Measurements from ENCODE around the gene RNF150. TPM values are rescaled to one million over a fixed set of nuclear protein-coding genes. Genes with fewer than 3 reads are reported as not detected.

RNF150 gene
- total RNA-seq, 1 donor from 2014 or later, result 5.8 TPM

DNA sequence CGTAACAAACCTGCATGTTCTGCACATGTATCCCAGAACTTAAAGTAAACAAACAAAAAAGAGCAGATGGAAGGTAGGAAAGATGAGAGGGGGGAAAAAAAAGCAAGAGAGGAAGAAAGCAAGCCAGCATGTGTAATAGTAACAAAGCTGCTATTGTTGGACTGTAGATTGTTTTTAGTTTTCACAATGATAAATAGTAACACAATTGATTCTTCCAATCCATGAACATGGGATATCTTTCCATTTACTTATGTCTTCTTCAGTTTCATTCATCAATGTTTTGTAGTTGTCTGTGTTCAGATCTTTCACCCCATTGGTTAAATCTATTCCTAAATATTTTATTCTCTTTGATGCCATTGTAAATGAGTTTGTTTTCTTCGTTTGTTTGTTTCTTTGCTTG lies 292.1 kb downstream of the RNF150 start:
- Mint-ChIP-seq H3K4me3 (ENCODE audit: unreplicated experiment) (no peak overlapping the region), H3K27ac (ENCODE audit: unreplicated experiment) (no peak overlapping the region), H3K4me1 (ENCODE audit: unreplicated experiment) (peaks cover 9% of the 10 kb centered on the region), H3K36me3 (ENCODE audit: low read depth, unreplicated experiment) (no peaks in the 10 kb centered on the region), H3K9me3 (ENCODE audit: unreplicated experiment) (no peaks in the 10 kb centered on the region), H3K27me3 (ENCODE audit: unreplicated experiment) (peaks cover 2% of the 10 kb centered on the region)
- DNase-seq (ENCODE audit: low spot score), result no peak
- TF ChIP-seq, protein P1, sequence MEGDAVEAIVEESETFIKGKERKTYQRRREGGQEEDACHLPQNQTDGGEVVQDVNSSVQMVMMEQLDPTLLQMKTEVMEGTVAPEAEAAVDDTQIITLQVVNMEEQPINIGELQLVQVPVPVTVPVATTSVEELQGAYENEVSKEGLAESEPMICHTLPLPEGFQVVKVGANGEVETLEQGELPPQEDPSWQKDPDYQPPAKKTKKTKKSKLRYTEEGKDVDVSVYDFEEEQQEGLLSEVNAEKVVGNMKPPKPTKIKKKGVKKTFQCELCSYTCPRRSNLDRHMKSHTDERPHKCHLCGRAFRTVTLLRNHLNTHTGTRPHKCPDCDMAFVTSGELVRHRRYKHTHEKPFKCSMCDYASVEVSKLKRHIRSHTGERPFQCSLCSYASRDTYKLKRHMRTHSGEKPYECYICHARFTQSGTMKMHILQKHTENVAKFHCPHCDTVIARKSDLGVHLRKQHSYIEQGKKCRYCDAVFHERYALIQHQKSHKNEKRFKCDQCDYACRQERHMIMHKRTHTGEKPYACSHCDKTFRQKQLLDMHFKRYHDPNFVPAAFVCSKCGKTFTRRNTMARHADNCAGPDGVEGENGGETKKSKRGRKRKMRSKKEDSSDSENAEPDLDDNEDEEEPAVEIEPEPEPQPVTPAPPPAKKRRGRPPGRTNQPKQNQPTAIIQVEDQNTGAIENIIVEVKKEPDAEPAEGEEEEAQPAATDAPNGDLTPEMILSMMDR (IDR thresholded peaks at IDR 0.05; ENCODE audit: unreplicated experiment), result no peak

DNA sequence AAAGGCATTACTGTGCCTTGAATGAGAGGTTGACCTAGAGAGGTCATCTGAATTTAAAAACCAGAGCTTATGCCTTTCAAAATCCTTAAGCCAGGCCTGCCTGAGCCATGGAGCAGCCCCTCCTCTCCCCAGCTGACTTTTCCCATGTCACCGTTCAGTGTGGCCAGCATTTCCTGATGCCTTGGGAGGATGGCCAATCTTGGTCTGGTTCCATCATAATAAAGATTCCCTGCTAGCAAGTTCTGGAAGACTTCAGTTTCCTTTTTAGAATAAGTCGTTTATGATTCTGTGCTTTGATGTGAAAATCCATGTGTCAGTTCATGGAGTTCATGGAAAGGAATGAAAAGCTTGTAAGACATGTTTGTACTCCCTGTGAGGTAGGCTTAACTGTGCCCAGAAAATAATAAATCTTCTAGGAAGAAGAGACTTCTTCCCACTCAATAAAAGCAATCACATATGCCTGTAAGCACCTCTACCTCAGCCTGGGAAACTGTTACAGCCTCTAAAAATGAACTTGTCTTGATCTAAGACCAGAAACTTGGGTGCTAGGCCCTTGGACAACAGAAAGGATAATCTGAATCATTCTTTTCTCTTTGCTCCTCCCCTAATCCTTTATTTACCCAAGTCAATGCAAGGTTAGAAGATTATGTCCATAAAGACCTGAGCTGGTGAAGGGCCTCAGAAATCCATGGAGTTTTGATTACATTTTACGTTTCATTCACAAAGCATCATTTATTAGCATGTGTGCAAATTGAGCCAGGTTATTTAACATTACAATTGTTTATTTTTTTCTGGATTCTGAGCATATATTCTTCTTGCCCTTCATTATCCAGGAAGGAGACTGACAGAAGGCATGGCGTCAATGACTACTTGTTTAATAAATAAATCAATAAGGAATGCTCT lies 293.1 kb downstream of the RNF150 start:
- Mint-ChIP-seq H3K4me1 (ENCODE audit: unreplicated experiment) (peaks cover 18% of the 10 kb centered on the region), H3K27me3 (ENCODE audit: unreplicated experiment) (peaks cover 2% of the 10 kb centered on the region), H3K9me3 (ENCODE audit: unreplicated experiment) (no peaks in the 10 kb centered on the region), H3K27ac (ENCODE audit: unreplicated experiment) (no peak overlapping the region), H3K36me3 (ENCODE audit: low read depth, unreplicated experiment) (no peaks in the 10 kb centered on the region), H3K4me3 (ENCODE audit: unreplicated experiment) (no peak overlapping the region)
- TF ChIP-seq, protein P1 (IDR thresholded peaks at IDR 0.05; ENCODE audit: unreplicated experiment), result no peak
- DNase-seq (ENCODE audit: low spot score), result no peak

DNA sequence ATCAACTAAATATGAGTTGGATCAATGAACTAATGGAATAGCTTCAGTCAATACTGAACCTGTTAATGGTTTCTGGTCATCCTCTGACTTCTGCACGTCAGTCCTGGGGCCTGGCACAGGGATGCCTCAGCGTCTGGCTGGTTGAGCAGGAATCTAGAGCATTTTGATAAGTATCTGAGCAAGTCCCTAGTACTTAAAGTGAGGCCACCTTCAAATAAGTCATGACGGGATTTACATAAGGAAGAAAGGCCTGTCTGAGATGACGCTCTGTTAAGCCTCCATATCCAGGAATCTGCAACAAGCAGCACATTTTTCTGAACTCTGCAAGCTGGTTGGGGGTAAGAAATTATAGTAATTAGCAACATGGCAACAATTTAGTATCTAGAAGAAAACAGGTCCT lies 293.9 kb downstream of the RNF150 start:
- TF ChIP-seq, protein P1 (IDR thresholded peaks at IDR 0.05; ENCODE audit: unreplicated experiment), result no peak
- H3K36me3 Mint-ChIP-seq (ENCODE audit: low read depth, unreplicated experiment), result no peaks in the 10 kb centered on the region

DNA sequence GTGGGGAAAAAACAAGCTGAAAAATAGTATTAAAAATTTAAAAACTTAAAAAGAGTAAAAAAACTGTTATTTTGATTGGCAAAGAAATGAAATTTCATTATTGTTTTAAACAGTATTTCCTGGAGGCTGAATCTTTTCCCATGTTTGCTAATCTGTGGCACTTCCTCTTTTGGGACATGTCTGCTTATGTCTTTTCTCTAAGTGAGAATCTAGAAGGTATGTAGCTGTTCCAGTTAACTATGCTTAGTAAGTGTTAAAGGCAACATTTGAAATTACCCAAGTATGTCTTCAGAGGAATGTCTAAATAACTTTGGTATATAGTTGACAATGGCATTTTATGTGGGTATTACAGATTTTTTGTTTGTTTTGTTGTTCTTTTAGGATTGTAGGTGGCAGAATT lies 295.5 kb downstream of the RNF150 start:
- Mint-ChIP-seq H3K36me3 (ENCODE audit: low read depth, unreplicated experiment) (no peaks in the 10 kb centered on the region), H3K27ac (ENCODE audit: unreplicated experiment) (peak overlapping the region; percentile 62), H3K4me3 (ENCODE audit: unreplicated experiment) (no peak overlapping the region), H3K9me3 (ENCODE audit: unreplicated experiment) (no peaks in the 10 kb centered on the region), H3K27me3 (ENCODE audit: unreplicated experiment) (peaks cover 5% of the 10 kb centered on the region), H3K4me1 (ENCODE audit: unreplicated experiment) (peaks cover 33% of the 10 kb centered on the region)
- no peak for DNase-seq (ENCODE audit: low spot score)
- TF ChIP-seq, protein P1 (IDR thresholded peaks at IDR 0.05; ENCODE audit: unreplicated experiment), result no peak

More for the DNA sequence above, 293.9 kb downstream of the RNF150 start:
- Mint-ChIP-seq H3K27ac (ENCODE audit: unreplicated experiment) (no peak overlapping the region), H3K9me3 (ENCODE audit: unreplicated experiment) (no peaks in the 10 kb centered on the region), H3K4me3 (ENCODE audit: unreplicated experiment) (no peak overlapping the region), H3K4me1 (ENCODE audit: unreplicated experiment) (peaks cover 22% of the 10 kb centered on the region), H3K27me3 (ENCODE audit: unreplicated experiment) (peaks cover 4% of the 10 kb centered on the region)
- DNase-seq (ENCODE audit: low spot score), result no peak

DNA sequence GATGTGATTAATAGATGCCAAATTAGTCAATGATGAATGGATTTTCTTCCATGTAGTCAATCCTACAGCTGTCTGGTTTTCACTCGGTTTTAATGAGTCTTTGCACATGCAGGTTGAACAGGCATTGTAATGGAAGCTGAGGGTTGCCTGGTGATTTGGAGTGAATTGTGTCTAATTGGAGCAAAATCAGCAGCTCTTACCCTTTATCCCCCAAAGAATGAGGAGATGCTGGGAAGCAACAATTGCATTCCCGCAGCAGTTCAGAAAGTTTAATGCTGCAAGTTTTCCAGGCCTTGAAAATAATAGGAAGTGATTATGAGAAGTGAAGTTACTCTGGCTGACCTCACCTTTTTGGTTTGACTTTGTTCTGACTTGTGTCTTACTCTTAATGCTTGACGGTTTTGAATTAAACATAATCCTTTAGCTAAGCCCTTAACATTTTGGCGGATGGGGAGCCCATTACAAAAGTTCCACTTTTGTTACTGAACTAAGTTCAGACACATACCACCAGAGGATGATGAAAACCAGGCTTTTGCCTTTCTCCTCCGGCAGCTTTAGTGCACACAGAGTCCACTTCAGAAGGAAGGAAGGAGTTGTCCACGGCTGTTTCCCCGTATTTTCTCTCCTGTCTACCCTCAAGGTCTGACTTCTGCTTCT lies 298.3 kb downstream of the RNF150 start:
- H3K27ac Mint-ChIP-seq (ENCODE audit: unreplicated experiment), result peak overlapping the region; percentile 84
- H3K4me3 Mint-ChIP-seq (ENCODE audit: unreplicated experiment), result no peak overlapping the region

More for the DNA sequence above, 298.3 kb downstream of the RNF150 start:
- TF ChIP-seq, protein P1 (IDR thresholded peaks at IDR 0.05; ENCODE audit: unreplicated experiment), result no peak
- Mint-ChIP-seq H3K9me3 (ENCODE audit: unreplicated experiment) (no peaks in the 10 kb centered on the region), H3K4me1 (ENCODE audit: unreplicated experiment) (peaks cover 33% of the 10 kb centered on the region), H3K27me3 (ENCODE audit: unreplicated experiment) (peaks cover 9% of the 10 kb centered on the region), H3K36me3 (ENCODE audit: low read depth, unreplicated experiment) (no peaks in the 10 kb centered on the region)
- DNase-seq (ENCODE audit: low spot score), result no peak
